ENCODE results near the gene PTCH1.

Gene PTCH1

GRCh38 chr9:95498641-95499040 lies 18.1 kb downstream of the PTCH1 start:
- no peak for DNase-seq (ENCODE audit: low spot score)

GRCh38 chr9:95497772-95498171 lies 19.0 kb downstream of the PTCH1 start:
- no peak for DNase-seq (ENCODE audit: low spot score)

- DNase-seq (ENCODE audit: low spot score), result no peak
Measured at GRCh38 chr9:95496687-95497086, 20.1 kb downstream of the PTCH1 start.

GRCh38 chr9:95495961-95496360 lies 20.8 kb downstream of the PTCH1 start:
- no peak for DNase-seq (ENCODE audit: low spot score)

GRCh38 chr9:95495529-95495928 lies 21.2 kb downstream of the PTCH1 start:
- no peak for DNase-seq (ENCODE audit: low spot score)

- peak; percentile 83 for DNase-seq (ENCODE audit: low spot score)
Measured at GRCh38 chr9:95494416-95495371, 22.1 kb downstream of the PTCH1 start.

DNA sequence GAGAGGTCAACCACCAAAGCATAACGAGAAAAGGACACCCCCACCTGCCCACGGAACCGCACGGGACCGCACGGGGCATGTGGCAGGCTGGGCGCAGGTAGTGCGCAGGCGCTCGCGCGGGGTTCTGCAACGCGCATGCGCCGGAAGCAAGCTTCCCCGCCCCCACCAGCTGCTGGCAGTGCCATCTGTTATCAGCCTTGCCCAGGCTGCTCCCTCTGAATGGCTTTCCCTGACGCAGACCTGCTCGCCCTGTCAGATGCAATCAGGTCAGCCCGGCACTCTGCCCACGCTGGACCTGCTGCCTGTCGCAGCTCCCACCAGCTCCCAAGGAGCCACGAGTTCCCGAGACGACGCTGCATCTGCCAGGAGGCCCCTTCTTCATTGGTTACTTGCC lies 22.8 kb downstream of the PTCH1 start:
- no peak for DNase-seq (ENCODE audit: low spot score)

DNA sequence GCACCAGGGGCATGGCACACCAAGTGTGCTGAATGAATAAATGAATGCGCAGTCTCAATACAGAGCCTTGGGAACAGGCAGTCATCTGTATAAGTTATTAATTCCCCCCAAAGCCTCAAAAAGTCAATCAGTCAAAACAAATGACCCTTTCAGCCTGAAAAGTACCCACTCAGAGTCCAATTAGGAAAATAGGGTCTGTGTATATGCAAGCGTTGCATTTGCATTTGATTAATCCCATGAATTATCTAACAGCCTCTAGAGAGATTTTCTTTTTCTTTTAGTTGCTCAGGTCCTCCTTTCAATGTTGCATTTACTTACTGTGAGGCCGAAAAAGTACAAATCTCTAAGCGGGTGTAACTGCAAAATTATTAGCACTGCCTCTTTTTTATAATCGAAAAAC lies 23.4 kb downstream of the PTCH1 start:
- no peak for DNase-seq (ENCODE audit: low spot score)

GRCh38 chr9:95491543-95492320 lies 25.0 kb downstream of the PTCH1 start:
- DNase-seq (ENCODE audit: low spot score), result no peak

DNA sequence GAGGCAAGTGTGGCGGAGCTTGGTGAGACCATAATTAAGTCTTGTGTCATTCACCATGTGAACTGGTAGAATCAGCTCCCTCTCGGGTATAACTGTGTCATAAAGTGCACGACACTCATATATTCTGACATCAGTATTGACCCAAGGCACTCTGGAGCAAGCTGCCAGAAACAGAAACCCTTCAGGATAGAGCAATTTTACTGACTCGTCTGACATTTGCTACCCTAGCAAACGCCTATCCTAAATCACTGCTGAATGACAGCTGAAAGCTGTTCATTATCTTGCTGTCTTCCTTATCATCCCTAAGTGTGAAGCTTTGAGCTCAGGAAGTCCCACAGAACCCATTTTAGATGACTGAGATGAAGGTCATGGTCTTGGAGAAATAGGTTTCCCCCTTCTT lies 27.8 kb downstream of the PTCH1 start:
- no peak for DNase-seq (ENCODE audit: low spot score)

DNA sequence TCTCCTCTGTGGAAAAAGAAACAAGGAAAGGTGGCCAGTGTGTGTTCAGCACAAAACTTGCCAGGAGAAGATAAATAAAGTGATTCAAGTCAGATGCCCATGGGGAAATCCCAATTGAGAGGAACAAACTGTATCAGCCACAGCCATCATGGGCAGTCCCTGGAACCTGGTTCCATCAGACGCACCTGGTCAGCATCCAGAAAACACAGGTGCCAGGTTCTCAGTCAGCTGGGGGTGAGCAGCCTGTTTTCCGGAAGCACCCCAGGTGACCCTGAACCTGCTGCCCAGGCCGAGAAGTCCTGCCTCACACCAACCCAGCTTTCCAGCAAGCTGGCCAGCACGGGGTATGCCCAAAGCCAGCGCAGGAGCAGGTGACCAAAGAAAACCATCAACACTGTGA lies 30.5 kb downstream of the PTCH1 start:
- DNase-seq (ENCODE audit: low spot score), result no peak

GRCh38 chr9:95484225-95484624 lies 32.5 kb downstream of the PTCH1 start:
- DNase-seq (ENCODE audit: low spot score), result no peak

DNA sequence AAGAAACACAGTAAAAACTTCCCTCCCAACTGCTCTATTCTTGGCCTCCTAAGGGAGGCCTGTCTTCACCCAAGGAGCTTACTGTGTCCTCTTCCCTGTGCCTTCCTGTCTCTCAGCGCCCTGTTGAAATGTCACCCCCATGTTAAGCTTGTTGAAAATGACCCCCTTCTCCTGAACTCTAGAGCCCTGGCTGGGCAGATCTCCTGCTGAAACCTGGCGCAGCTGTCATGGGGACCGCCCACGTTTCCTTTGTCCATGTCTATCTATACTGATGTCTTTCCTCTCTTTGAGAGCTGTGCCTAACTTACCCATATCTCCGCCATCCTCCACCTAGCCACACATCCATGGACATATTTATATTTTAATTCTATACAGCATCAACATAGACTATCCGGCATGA lies 33.3 kb downstream of the PTCH1 start:
- no peak for DNase-seq (ENCODE audit: low spot score)

- DNase-seq (ENCODE audit: low spot score), result no peak
Measured at GRCh38 chr9:95482621-95483020, 34.1 kb downstream of the PTCH1 start.

DNA sequence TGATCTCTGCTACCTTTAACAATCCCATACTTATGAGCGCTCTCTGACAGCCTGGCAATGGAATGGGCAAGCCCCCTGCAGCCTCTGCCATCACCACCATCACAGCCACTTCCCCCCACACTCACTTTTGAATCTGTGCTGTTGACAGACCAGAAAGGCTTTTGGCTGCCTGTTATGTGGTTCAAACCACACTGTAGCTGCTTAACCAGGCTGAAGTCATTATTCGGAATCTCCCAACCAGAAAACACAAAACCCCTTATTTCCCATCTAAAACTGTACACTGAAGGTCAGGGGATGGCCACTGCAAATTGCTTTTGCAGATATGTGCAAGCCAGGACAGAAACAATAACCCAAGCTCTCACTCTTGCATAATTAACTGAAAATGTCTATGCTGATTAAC lies 35.8 kb downstream of the PTCH1 start:
- no peak for DNase-seq (ENCODE audit: low spot score)

GRCh38 chr9:95480346-95480745 lies 36.4 kb downstream of the PTCH1 start:
- DNase-seq (ENCODE audit: low spot score), result no peak

DNA sequence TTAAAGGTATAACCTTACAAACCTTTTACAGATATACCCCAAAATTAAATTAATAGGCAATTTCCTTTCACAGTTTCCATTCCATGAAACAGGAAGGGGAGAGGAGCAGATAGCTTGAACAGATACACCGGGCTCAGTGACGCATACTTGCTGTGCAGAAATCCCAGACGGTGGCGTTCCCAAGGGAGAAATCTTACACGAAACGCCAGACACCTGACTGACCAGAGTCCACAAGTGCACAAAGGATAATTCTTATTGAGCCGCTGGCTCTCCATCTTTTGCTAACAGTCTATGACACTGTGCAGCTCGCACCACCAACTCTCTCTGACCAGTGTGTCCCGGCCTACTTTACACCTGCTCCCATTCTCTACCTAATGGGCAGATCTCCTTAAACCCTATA lies 37.4 kb downstream of the PTCH1 start:
- DNase-seq (ENCODE audit: low spot score), result no peak

DNA sequence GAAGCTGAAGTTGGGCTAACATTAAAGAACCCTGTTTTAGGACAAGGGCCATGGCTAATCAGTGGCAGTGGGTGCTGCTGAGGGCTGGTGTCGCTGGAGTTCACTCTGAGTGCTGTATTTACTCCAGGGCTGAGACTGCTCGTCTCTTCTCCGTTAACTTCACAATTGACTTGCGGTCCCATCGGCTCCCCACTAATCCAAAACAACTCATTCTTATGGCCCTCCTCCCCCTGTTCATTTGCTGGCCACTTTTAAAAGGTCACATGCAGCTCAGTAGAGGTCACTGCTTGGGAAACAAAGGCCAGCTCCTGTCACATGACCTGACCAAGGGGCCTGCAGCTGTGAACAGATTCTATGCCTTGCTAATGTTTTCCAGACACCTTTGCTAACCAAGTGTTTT lies 38.4 kb downstream of the PTCH1 start:
- no peak for DNase-seq (ENCODE audit: low spot score)

GRCh38 chr9:95477885-95478284 lies 38.9 kb downstream of the PTCH1 start:
- DNase-seq (ENCODE audit: low spot score), result no peak

- no peak for DNase-seq (ENCODE audit: low spot score)
Measured at GRCh38 chr9:95477441-95477840, 39.3 kb downstream of the PTCH1 start.

- no peak for DNase-seq (ENCODE audit: low spot score)
Measured at GRCh38 chr9:95468791-95469190, 48.0 kb downstream of the PTCH1 start.

DNA sequence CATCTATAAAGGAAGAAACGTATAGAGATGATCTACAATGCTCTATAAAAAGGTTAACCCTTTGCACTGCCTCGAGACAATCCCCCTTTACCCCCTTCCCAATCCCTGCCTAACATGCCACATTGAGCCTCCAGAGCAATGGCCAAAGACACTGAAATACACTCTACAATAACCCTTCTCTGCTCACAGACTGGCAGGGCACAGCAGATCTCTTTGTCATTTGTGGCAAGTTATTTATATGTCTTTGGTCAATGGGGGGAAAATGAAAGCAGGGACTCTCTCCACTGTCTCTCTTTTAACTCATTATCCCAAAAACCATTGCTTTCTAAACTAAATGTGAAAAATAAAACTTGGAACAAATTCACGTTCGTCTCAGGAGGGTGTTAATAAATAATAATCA lies 51.7 kb downstream of the PTCH1 start:
- DNase-seq (ENCODE audit: low spot score), result no peak

Measured in CD4-positive, alpha-beta T cell treated with Interleukin-6 at 100 ng/mL for 8 hours (primary cell).